HG02678 (cell line): ENCODE data around the gene PLCH1.

Experiments
- ATAC-seq: cut with Tn5 transposase; IDR thresholded peaks from one replicate; pipeline ENCODE4 v1.9.1; 2021; ENCODE audit warnings: mild to moderate bottlenecking, moderate library complexity; ENCODE audit not compliant: unreplicated experiment

PLCH1 gene

DNA sequence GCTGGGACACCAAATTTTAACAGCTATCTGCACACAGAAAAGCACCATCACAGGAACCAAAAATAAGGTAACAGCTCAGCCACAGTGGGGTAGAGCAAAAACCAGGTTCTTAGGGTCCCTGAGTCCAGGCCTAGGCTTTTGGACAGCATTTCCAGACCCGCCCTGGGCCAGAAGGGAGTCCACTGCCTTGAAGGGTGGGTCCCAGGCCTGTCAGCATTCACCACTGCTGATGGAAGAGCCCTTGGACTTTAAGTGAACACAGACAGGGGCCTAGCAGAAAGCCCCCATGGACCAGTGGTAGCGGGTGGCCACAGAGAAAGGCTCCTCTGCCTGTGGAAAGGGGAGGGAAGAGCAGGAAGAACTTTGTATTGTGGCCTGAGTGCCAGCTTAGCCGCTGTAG is 56.4 kb downstream of the PLCH1 start:
- no peak for ATAC-seq

- ATAC-seq, result no peak
These were observed 61.5 kb downstream of the PLCH1 start for GRCh38 chr3:155683344-155683720.

DNA sequence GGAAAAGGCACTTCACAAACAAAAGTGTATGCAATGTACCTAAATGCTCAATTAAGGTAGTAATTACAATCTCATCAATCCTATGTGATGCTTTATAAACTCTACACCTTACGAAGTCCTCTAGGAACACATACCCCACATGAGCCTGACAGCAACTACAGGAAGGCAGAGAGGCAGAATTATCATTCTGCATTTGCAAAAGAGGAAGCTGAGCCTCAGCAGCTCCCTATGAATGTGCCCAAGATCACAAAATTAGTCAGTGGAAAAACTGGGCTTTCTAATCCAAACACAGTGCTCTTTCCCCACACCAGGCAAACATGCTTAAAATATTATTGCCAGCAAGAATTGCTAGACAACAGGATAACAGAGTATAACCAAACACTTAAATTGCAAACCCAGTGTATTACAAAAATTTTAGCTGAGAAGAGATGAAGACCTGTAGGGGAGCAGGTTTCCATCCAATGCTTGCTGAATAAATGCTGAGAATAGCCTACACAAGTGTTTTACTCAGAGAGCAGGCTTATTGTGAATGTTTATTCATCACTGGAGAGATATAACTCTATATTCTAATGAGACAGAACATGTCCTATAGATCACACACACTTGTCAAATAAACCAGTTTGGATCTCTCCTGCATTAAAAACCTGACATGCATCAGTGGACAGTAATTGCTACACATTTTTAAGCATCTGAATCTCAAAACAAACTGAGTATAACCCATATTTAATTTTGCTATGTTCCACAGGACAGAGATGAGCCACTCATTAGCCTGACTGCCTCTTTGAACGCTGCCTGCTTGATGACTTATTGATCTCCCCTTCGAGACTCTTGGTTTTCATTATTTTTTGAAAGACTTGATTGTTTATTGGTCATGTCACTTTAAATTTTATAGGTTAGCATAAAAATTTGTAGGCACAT is 62.2 kb downstream of the PLCH1 start:
- ATAC-seq, result no peak

GRCh38 chr3:155676252-155676981 is 68.5 kb downstream of the PLCH1 start:
- ATAC-seq, result no peak

GRCh38 chr3:155675094-155675493 is 69.8 kb downstream of the PLCH1 start:
- ATAC-seq, result no peak

DNA sequence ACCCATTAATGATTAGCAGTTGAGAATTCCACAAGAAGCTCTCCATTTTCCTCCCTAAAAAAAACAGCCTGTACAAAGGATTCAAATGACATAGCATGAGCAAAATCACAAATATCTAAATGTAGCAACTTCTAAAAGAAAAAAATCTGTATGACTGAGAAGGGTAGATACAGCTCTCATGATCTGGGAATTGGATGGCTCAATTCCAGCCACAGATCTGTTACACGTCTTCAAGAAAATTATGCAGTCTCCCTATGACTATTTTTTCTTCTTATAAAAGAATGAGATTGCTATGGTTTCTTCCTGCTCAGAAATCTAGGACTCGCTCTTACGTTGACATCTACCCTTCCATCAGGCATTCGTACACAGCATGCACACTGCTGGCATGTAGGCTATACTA is 71.5 kb downstream of the PLCH1 start:
- ATAC-seq, result no peak

GRCh38 chr3:155670335-155670734 is 74.5 kb downstream of the PLCH1 start:
- ATAC-seq, result no peak

DNA sequence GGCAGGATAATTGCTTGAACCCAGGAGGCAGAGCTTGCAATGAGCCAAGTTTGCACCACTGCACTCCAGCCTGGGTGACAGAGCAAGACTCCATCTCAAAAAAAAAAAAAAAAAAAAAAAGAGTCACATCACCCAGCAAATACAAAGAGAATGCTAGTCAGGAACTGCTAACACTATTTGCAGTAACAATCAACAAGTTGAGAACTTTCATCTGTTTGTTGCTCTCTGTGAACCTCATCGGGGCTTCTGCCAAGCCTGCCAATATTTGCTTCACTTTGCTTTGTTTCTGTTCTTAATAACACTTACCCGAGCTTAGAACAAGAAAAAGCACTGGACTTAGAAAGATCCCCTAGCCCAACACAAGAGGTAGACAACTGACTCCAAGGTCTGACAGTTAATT is 76.9 kb downstream of the PLCH1 start:
- no peak for ATAC-seq

DNA sequence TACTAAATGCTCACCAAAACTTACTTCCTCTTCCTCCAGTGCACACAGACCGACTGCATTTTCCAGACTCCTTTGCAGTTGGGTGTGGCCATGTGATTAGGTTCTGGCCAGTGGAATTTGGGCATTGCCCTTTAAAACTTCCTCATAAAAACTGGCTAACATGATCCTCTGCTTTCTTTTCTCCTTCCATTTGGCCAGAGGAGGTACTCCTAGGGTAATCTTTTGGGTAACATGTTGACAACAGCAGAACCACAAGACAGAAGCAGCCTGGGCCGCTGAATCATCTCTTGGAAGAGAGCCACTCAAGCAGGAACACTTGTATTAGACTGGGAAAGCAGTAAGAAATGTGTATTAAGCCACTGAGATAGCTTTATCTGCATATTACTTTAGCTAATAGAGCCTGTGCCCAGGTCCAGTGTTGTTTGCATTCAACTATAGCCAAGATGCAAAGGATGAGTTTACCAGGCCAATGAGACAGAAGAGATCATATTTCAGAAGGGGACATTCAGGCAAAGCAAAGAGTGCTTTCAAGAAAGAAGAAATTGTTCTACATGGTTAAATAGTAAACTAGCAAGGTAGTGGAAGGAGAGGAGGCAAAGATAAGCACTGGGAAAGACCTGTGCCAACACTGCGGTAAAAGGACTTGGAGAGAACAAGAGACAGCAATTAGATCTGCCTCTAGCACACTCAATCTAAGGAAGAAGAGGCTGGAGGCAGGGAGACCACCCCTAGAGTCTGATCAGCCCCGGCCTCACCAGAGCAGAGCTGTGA is 79.8 kb downstream of the PLCH1 start:
- no peak for ATAC-seq

- ATAC-seq, result no peak
These were observed 81.2 kb downstream of the PLCH1 start for GRCh38 chr3:155663467-155664212.

- ATAC-seq, result no peak
These were observed 83.1 kb downstream of the PLCH1 start for GRCh38 chr3:155661760-155662159.

- no peak for ATAC-seq
These were observed 83.8 kb downstream of the PLCH1 start for GRCh38 chr3:155661042-155661441.

DNA sequence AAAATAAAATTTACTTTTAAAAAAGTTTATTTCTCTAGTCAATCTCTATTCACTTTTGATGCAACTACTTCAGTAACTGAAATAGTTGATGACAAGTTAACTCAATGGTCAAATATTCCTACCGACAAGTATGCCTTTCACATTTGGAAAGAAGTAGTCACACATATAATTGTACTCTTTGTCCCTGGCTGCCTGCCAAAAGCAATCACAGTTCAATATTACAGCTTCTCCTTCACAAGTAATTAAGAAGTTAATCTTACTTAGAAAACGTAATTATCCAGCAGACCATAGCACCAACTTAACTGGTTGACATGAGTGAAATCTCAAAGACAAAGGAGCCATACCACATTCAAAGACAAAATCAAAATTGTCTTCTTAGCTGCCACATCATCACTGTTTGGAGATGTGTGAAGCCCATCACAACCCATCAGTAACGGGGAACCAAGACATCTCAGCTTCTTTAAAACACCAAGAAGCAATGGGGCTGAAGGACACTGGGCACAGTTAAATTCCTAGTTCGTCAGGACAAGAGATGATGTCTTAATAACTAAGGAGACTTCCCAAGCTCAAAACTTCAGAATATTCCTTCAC is 86.1 kb downstream of the PLCH1 start:
- ATAC-seq, result no peak

GRCh38 chr3:155658006-155658405 is 86.9 kb downstream of the PLCH1 start:
- no peak for ATAC-seq

DNA sequence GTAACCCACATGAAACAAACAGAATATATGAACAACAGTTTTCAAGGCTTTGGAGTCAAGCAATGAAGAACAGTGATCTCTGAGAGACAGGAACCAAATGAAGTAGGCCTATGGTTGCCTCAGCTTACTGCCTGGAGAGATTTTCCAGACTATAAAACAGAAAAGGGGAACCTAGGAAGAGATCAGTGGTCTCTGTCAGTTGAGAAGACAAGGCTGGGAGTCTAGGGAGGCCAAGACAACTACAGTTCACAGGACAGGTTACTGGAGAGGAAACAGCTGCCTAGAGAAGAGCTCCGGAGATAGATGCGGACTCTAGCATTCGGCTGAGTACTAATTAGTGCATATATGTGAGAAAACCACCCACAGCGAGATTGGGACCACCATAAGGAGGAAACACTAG is 87.7 kb downstream of the PLCH1 start:
- ATAC-seq, result no peak

DNA sequence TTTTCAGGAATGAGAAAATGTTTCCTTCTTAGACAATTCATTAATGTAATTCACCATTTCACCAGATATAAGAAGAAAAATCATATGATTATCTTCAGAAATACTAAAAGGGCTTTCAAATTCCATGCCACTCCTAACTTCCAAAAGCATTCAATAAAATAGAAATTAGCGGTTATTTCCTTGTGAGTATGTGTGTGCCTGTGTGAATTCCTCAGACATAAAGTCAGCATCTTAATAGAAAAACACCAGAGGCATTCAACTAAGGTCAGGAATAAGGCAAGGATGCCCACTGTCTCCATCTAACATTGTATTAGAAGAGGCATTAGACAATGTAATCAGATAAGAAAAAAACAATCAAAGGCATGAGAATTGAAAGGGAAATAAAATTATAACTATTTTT is 88.4 kb downstream of the PLCH1 start:
- no peak for ATAC-seq

DNA sequence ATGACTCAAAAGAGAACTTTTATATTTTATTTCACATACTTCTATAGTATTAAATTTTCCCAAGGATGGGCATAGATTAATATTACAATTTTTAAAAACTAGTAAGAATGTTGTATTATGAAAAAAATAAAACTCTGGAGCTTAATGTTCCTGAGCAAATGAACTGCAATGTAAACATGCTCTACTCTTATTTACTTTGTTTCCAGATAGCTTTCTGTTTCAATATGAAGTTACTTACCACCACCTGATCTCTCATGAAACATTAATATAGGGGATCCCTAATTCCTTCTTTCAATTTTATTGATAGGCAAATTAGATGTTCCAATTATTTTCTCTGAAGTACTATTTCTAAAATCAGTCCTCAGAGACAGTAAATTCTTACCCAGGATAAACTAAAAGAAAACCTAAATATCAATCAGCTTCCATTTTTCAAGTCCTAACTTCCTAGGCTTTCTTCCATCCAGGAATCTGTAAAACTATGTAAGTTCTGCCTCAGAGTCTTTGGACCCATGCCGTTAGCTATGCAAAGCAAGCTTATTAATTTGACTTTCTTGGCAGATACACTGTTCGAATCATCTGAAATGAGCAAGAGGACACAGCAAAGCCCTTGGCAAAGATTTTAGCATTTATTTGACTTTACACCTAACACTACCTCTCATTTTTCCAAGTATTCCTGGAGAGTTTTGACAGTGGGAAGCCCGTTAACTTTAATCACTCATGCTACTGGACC is 93.2 kb downstream of the PLCH1 start:
- no peak for ATAC-seq

GRCh38 chr3:155648013-155648591 is 96.8 kb downstream of the PLCH1 start:
- ATAC-seq, result no peak

GRCh38 chr3:155647206-155647605 is 97.7 kb downstream of the PLCH1 start:
- ATAC-seq, result no peak
